Neural progenitor cell (in vitro differentiated cells): ENCODE data around the gene LAMTOR5. TPM values are rescaled to one million over a fixed set of nuclear protein-coding genes. Genes with fewer than 3 reads are reported as not detected.

ENCODE experiments used
- DNase-seq: peaks from one replicate; pipeline ENCODE4 v3.0.0-alpha.2; 2016; ENCODE audit warnings: low spot score
- H2AFZ ChIP-seq: fragments of 200-600 bp; sonication (generic); replicated peaks from 2 replicates; pipeline ENCODE4 v1.6.1; 2016; ENCODE audit warnings: antibody characterized with exemption
- H3F3A ChIP-seq: fragments of 200-600 bp; sonication (generic); 2 replicates; pipeline ENCODE4 v1.6.1; 2016; ENCODE audit warnings: antibody characterized with exemption, low read depth
- H3K27ac ChIP-seq: fragments of 200-600 bp; sonication (generic); 2 replicates; pipeline ENCODE4 v1.5.1; 2016; ENCODE audit warnings: mild to moderate bottlenecking
- H3K27me3 ChIP-seq: fragments of 200-600 bp; sonication (generic); 2 replicates; pipeline ENCODE4 v1.6.1; 2016; ENCODE audit warnings: mild to moderate bottlenecking, moderate library complexity
- H3K36me3 ChIP-seq: fragments of 200-600 bp; sonication (generic); 2 replicates; pipeline ENCODE4 v1.5.1; 2016
- H3K4me1 ChIP-seq: fragments of 200-600 bp; sonication (generic); 2 replicates; pipeline ENCODE4 v1.6.1; 2016; ENCODE audit warnings: mixed run types
- H3K4me2 ChIP-seq: fragments of 200-600 bp; sonication (generic); 2 replicates; pipeline ENCODE4 v1.6.1; 2016
- H3K4me3 ChIP-seq: fragments of 200-600 bp; sonication (generic); 2 replicates; pipeline ENCODE4 v1.5.1; 2016
- H3K79me2 ChIP-seq: fragments of 200-600 bp; sonication (generic); 2 replicates; pipeline ENCODE4 v1.6.1; 2016; ENCODE audit warnings: low read depth
- H3K9ac ChIP-seq: fragments of 200-600 bp; sonication (generic); 2 replicates; pipeline ENCODE4 v1.6.1; 2016
- H3K9me3 ChIP-seq: fragments of 200-600 bp; sonication (generic); 2 replicates; pipeline ENCODE4 v1.5.1; 2016; ENCODE audit warnings: low read depth
- H4K20me1 ChIP-seq: fragments of 200-600 bp; sonication (generic); 2 replicates; pipeline ENCODE4 v1.6.1; 2016; ENCODE audit warnings: low read depth
- H3K27ac Mint-ChIP-seq: 3 replicates; pipeline ENCODE4 v1.8.0; 2021; ENCODE audit warnings: mixed read lengths
- H3K27me3 Mint-ChIP-seq: 2 replicates; pipeline ENCODE4 v1.8.0; 2022; ENCODE audit warnings: low read depth, mild to moderate bottlenecking, inconsistent platforms, moderate library complexity, mixed read lengths; ENCODE audit not compliant: insufficient read depth
- H3K36me3 Mint-ChIP-seq: 3 replicates; pipeline ENCODE4 v1.8.0; 2021; ENCODE audit warnings: mixed read lengths
- H3K4me1 Mint-ChIP-seq: 3 replicates; pipeline ENCODE4 v1.8.0; 2021; ENCODE audit warnings: mixed read lengths
- H3K4me3 Mint-ChIP-seq: 3 replicates; pipeline ENCODE4 v1.8.0; 2021; ENCODE audit warnings: mild to moderate bottlenecking, moderate library complexity, mixed read lengths
- H3K9me3 Mint-ChIP-seq: 3 replicates; pipeline ENCODE4 v1.8.0; 2020; ENCODE audit warnings: mixed read lengths
- CTCF ChIP-seq: fragments of 200-600 bp; sonication (generic); IDR thresholded peaks from 2 replicates; pipeline ENCODE4 v1.5.1; 2017; ENCODE audit warnings: antibody characterized with exemption, mild to moderate bottlenecking
- EZH2 ChIP-seq: fragments of 200-600 bp; sonication (generic); IDR thresholded peaks from 2 replicates; pipeline ENCODE4 v1.6.1; 2017; ENCODE audit warnings: antibody characterized with exemption, mild to moderate bottlenecking, moderate library complexity
- EZH2phosphoT487 ChIP-seq: fragments of 200-600 bp; sonication (generic); IDR thresholded peaks from 2 replicates; pipeline ENCODE4 v1.6.1; 2017; ENCODE audit warnings: antibody characterized with exemption
- total RNA-seq: library from RNA; depleted of rRNA; stranded (reverse); fragments of >200 nt; gene quantifications from 2 replicates; pipeline ENCODE4 v1.2.3, GENCODE V29; 2015; ENCODE audit warnings: low replicate concordance

LAMTOR5 gene
- total RNA-seq, 1 donor from 2014 or later: 46.8 TPM

- no peak for DNase-seq
- H3K9ac ChIP-seq: no peak overlapping the region
- H3K4me1 ChIP-seq: peaks cover 11% of the 10 kb centered on the region
- no peaks in the 10 kb centered on the region for H3K36me3 ChIP-seq
- Mint-ChIP-seq H3K9me3 (no peaks in the 10 kb centered on the region), H3K4me3 (no peak overlapping the region), H3K36me3 (no peaks in the 10 kb centered on the region), H3K27me3 (peaks cover 6% of the 10 kb centered on the region), H3K4me1 (peaks cover 22% of the 10 kb centered on the region), H3K27ac (no peak overlapping the region)
- H3K27ac ChIP-seq: no peak overlapping the region
- no peaks in the 10 kb centered on the region for H3K9me3 ChIP-seq
- H3F3A ChIP-seq: no peaks in the 10 kb centered on the region
- no peaks in the 10 kb centered on the region for H4K20me1 ChIP-seq
- no peak overlapping the region for H3K4me3 ChIP-seq
- no peaks in the 10 kb centered on the region for H3K27me3 ChIP-seq
- no peak for TF ChIP-seq EZH2
- no peak for TF ChIP-seq CTCF
- no peak for TF ChIP-seq EZH2phosphoT487
- no peak overlapping the region for H2AFZ ChIP-seq
- H3K79me2 ChIP-seq: no peaks in the 10 kb centered on the region
- H3K4me2 ChIP-seq: no peak overlapping the region
These were observed 22.9 kb upstream of the LAMTOR5 start for GRCh38 chr1:110430366-110430765.

- H3F3A ChIP-seq: no peaks in the 10 kb centered on the region
- Mint-ChIP-seq H3K4me3 (no peak overlapping the region), H3K9me3 (no peaks in the 10 kb centered on the region), H3K4me1 (peaks cover 18% of the 10 kb centered on the region), H3K36me3 (no peaks in the 10 kb centered on the region), H3K27me3 (peaks cover 2% of the 10 kb centered on the region), H3K27ac (no peak overlapping the region)
- H3K9me3 ChIP-seq: no peaks in the 10 kb centered on the region
- H3K4me2 ChIP-seq: no peak overlapping the region
- H3K36me3 ChIP-seq: no peaks in the 10 kb centered on the region
- no peaks in the 10 kb centered on the region for H3K79me2 ChIP-seq
- H3K4me1 ChIP-seq: peaks cover 7% of the 10 kb centered on the region
- no peaks in the 10 kb centered on the region for H4K20me1 ChIP-seq
- no peaks in the 10 kb centered on the region for H3K27me3 ChIP-seq
- H3K9ac ChIP-seq: no peak overlapping the region
- no peak overlapping the region for H3K4me3 ChIP-seq
- TF ChIP-seq EZH2phosphoT487 (no peak), EZH2 (no peak)
- no peak for DNase-seq
- H3K27ac ChIP-seq: no peak overlapping the region
- H2AFZ ChIP-seq: no peak overlapping the region
These were observed 21.5 kb upstream of the LAMTOR5 start for GRCh38 chr1:110428946-110429345.

GRCh38 chr1:110426854-110427253 is 19.4 kb upstream of the LAMTOR5 start:
- H3K27ac ChIP-seq: no peak overlapping the region
- TF ChIP-seq EZH2 (no peak), EZH2phosphoT487 (no peak), CTCF (no peak)
- Mint-ChIP-seq H3K27ac (no peak overlapping the region), H3K27me3 (peaks cover 2% of the 10 kb centered on the region), H3K4me3 (no peak overlapping the region), H3K36me3 (no peaks in the 10 kb centered on the region), H3K4me1 (peaks cover 8% of the 10 kb centered on the region), H3K9me3 (no peaks in the 10 kb centered on the region)
- H3F3A ChIP-seq: no peaks in the 10 kb centered on the region
- H3K79me2 ChIP-seq: no peaks in the 10 kb centered on the region
- H3K4me1 ChIP-seq: no peaks in the 10 kb centered on the region
- no peak overlapping the region for H2AFZ ChIP-seq
- no peaks in the 10 kb centered on the region for H3K36me3 ChIP-seq
- H4K20me1 ChIP-seq: no peaks in the 10 kb centered on the region
- no peak for DNase-seq
- H3K4me2 ChIP-seq: no peak overlapping the region
- H3K9me3 ChIP-seq: no peaks in the 10 kb centered on the region
- no peak overlapping the region for H3K4me3 ChIP-seq
- no peaks in the 10 kb centered on the region for H3K27me3 ChIP-seq
- H3K9ac ChIP-seq: no peak overlapping the region

- no peak overlapping the region for H3K4me3 Mint-ChIP-seq
- no peak overlapping the region for H3K4me2 ChIP-seq
- TF ChIP-seq EZH2: no peak
- TF ChIP-seq CTCF: no peak
- TF ChIP-seq EZH2phosphoT487: no peak
- no peak overlapping the region for H3K4me3 ChIP-seq
- no peaks in the 10 kb centered on the region for H4K20me1 ChIP-seq
- no peak overlapping the region for H3K27ac Mint-ChIP-seq
- H3K27me3 ChIP-seq: no peaks in the 10 kb centered on the region
- H3K4me1 Mint-ChIP-seq: peaks cover 5% of the 10 kb centered on the region
- H3K36me3 ChIP-seq: no peaks in the 10 kb centered on the region
- H3K36me3 Mint-ChIP-seq: no peaks in the 10 kb centered on the region
- DNase-seq: no peak
- no peaks in the 10 kb centered on the region for H3K79me2 ChIP-seq
- H3K27ac ChIP-seq: no peak overlapping the region
- peak overlapping the region; percentile 63 for H2AFZ ChIP-seq
- H3F3A ChIP-seq: no peaks in the 10 kb centered on the region
- peaks cover 2% of the 10 kb centered on the region for H3K27me3 Mint-ChIP-seq
- no peaks in the 10 kb centered on the region for H3K4me1 ChIP-seq
- H3K9me3 Mint-ChIP-seq: no peaks in the 10 kb centered on the region
- H3K9me3 ChIP-seq: no peaks in the 10 kb centered on the region
- no peak overlapping the region for H3K9ac ChIP-seq
These were observed 18.2 kb upstream of the LAMTOR5 start for GRCh38 chr1:110425612-110426152.
